ENCODE data around the gene COPZ2. TPM values are rescaled to one million over a fixed set of nuclear protein-coding genes. Genes with fewer than 3 reads are reported as not detected.
A peak's percentile ranks its signal among the peaks of the same experiment; 100 is the strongest.

Gene COPZ2
- total and polyA plus RNA-seq, 9 of the 15 experiments (the other 6 are each of a cell fraction or from before 2014, with no cell fraction given): 0.22 to 0.49 TPM; not detected in 7

GRCh38 chr17:48054238-48055185 is 16.9 kb upstream of the COPZ2 start (continued):
- TF ChIP-seq KDM1A (IDR thresholded peaks at IDR 0.05): 0 out of 4 replicates have a peak, but pooled peaks of 1 of the 2 experiments have one; percentile 20
- TF ChIP-seq CTBP1 (IDR thresholded peaks at IDR 0.05; ENCODE audit: borderline replicate concordance): peak; percentile 92
- TF ChIP-seq E2F8 (IDR thresholded peaks at IDR 0.05; ENCODE audit: low read depth, partially characterized antibody): no peak
- TF ChIP-seq HDAC2 (IDR thresholded peaks at IDR 0.05): peak; percentile 47; the same call in 1 of the 2 replicates
- peak; percentile 19; the same call in 1 of the 2 replicates for TF ChIP-seq ELF2 (CRISPR knock-in tag; IDR thresholded peaks at IDR 0.05)
- no peak for TF ChIP-seq SMARCA4 (IDR thresholded peaks at IDR 0.05)
- 0 out of 2 replicates have a peak, but pooled peaks have one; percentile 19 for TF ChIP-seq MXI1 (IDR thresholded peaks at IDR 0.05; ENCODE audit: low read depth, low read length)
- peak; percentile 48; the same call in 1 of the 2 replicates for TF ChIP-seq ELF1 (tag; IDR thresholded peaks at IDR 0.05)
- no peak for TF ChIP-seq POLR3A (IDR thresholded peaks at IDR 0.05; ENCODE audit: borderline replicate concordance, extremely low read depth, insufficient read depth, insufficient read length)
- peak; percentile 56 for TF ChIP-seq NFYB (IDR thresholded peaks at IDR 0.05; ENCODE audit: extremely low read depth, insufficient read length)
- peak; percentile 75; the same call in 1 of the 2 replicates for TF ChIP-seq RREB1 (CRISPR knock-in tag; IDR thresholded peaks at IDR 0.05)
- TF ChIP-seq TFAP4 (CRISPR knock-in tag; IDR thresholded peaks at IDR 0.05; ENCODE audit: borderline replicate concordance): peak; percentile 95
- peak; percentile 55 for TF ChIP-seq CXXC5 (CRISPR knock-in tag; IDR thresholded peaks at IDR 0.05)
- peak; percentile 72 for TF ChIP-seq NEUROD1 (IDR thresholded peaks at IDR 0.05; ENCODE audit: borderline replicate concordance, low read depth, low read length, partially characterized antibody)
- TF ChIP-seq RCOR1 (IDR thresholded peaks at IDR 0.05; ENCODE audit: borderline replicate concordance in 1 of 2, low read depth in 2 of 2, low read length in 2 of 2): peak in 1 of 2 experiments; percentile 91; a peak in 2 of 4 replicates
- peak; percentile 68 for TF ChIP-seq PKNOX1 (IDR thresholded peaks at IDR 0.05)

Data from K562 (cell line).